AG04449 (cell line): Measurements from ENCODE around the gene C19orf67.
A peak's percentile ranks its signal among the peaks of the same experiment; 100 is the strongest.

ENCODE experiments used
- CTCF ChIA-PET: fragments of 350-600 bp; formaldehyde crosslinking; extraction: SDS; loops from one replicate; lab custom pipeline; 2021; ENCODE audit warnings: antibody characterized with exemption; lab: Yijun Ruan, JAX
- POLR2A ChIA-PET: fragments of 400-600, 350-600 bp; formaldehyde crosslinking; extraction: SDS; loops from one replicate; lab custom pipeline; 2020; ENCODE audit warnings: antibody characterized with exemption, inconsistent platforms; lab: Yijun Ruan, JAX
- DNase-seq: peaks from one replicate; pipeline ENCODE4 v3.0.0-alpha.2; 2010; ENCODE audit warnings: low read depth, low spot score
- H3K4me3 ChIP-seq: 2 replicates; pipeline ENCODE4 v1.5.1; 2011; ENCODE audit warnings: low read depth, mild to moderate bottlenecking, control low read depth, low read length
- TF ChIP-seq, protein P1 (sequence below): IDR thresholded peaks from one replicate; pipeline ENCODE4 v1.5.1; 2011; ENCODE audit warnings: mild to moderate bottlenecking, moderate library complexity, low read length, control low read depth, inconsistent platforms; ENCODE audit not compliant: insufficient read depth; ENCODE audit errors: missing control alignments

C19orf67 gene

DNA sequence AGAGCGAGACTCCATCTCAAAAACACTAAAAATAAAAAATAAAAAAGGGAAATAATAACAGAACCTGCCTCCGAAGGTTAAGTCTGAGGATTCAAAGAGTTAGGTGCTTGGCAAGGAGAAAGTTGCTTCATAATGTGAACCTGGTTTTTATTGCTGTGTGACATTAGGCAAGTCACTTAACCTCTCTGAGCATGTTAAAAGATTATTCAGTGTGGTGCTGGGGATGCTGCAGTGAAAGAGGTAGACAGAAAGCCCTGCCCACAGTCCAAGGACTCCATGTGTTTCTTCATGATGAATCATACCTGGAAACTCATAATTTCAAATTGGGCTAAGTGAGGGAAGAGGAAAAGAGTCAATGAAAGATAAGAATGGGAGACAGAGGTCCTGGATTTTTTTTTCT lies 51.6 kb downstream of the C19orf67 start:
- DNase-seq, result no peak
- TF ChIP-seq, protein P1, sequence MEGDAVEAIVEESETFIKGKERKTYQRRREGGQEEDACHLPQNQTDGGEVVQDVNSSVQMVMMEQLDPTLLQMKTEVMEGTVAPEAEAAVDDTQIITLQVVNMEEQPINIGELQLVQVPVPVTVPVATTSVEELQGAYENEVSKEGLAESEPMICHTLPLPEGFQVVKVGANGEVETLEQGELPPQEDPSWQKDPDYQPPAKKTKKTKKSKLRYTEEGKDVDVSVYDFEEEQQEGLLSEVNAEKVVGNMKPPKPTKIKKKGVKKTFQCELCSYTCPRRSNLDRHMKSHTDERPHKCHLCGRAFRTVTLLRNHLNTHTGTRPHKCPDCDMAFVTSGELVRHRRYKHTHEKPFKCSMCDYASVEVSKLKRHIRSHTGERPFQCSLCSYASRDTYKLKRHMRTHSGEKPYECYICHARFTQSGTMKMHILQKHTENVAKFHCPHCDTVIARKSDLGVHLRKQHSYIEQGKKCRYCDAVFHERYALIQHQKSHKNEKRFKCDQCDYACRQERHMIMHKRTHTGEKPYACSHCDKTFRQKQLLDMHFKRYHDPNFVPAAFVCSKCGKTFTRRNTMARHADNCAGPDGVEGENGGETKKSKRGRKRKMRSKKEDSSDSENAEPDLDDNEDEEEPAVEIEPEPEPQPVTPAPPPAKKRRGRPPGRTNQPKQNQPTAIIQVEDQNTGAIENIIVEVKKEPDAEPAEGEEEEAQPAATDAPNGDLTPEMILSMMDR, result no peak
- ChIA-PET CTCF (interaction anchor here (4.4 kb wide), 1 partner anchor 9 kb away, joined by 30 read pairs; no protein-coding TSS in a partner anchor), POLR2A (no interaction called here)
- no peak overlapping the region for H3K4me3 ChIP-seq

DNA sequence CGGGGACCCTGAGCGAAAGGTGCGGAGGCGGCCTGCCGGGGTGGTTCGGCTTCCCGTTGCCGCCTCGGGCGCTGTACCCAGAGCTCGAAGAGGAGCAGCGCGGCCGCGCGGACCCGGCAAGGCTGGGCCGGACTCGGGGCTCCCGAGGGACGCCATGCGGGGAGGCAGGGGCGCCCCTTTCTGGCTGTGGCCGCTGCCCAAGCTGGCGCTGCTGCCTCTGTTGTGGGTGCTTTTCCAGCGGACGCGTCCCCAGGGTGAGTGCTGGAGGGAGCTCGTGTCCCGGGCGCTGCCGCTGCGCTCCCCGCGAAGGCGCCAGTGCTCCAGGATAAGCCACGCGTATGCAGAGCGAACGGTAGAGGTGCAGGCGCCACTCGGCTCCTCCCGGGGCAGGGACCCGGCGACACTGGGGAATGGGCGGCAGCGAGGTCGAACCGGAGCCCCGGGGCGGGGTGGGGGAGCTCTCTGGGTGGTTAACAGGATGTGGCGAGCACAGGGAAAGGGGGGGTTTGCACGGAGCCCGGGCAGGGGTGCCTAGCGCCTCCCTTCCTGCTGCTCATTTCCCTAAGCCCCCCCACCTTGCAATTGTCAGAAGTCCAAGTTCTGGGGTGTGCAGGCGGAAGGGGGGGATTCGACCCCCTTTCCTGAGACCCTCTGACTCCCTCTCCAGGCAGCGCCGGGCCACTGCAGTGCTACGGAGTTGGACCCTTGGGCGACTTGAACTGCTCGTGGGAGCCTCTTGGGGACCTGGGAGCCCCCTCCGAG lies 53.7 kb downstream of the C19orf67 start, which contains the start of gene IL27RA:
IL27RA (plus strand) TSS at position 44 of the 762 bp plus-strand sequence; CDS start at position 155, 111 bp downstream.
- POLR2A ChIA-PET, result interaction anchor here (1.0 to 1.2 kb wide), 2 partner anchors 15 to 25 kb away, joined by 3 to 4 read pairs; no protein-coding TSS in a partner anchor
- H3K4me3 ChIP-seq, result peak within 1 kb of the TSS; percentile 73
- TF ChIP-seq, protein P1, result peak; percentile 80
- CTCF ChIA-PET, result interaction anchor here (0.8 to 4.4 kb wide), 19 partner anchors 9 to 159 kb away, joined by 3 to 30 read pairs (median 4); partner anchors contain the start of genes BRME1, CC2D1A, MISP3 and PODNL1
- DNase-seq, result no peak
